ENCODE data around the gene CEP120.

The CEP120 gene

DNA sequence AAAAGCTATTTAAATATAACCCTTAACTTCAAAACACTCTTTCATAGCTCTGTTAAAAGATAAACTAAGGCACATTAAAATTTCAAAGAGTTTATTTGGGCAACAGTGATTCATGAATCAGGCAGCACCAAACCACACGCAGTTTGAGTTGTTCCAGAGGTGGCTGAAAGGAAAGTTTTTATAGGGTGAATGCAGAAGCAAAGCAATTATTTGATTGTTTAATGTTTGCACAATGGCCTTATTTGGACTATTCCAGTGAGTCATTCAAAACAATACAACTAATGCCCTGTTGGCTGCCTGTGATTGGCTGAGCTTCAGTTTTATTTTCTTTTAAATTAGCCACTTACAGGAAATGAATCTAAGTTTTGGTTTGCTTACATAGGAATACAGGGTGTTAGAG, 125.3 kb downstream of the CEP120 start:
- no peak for DNase-seq

DNA sequence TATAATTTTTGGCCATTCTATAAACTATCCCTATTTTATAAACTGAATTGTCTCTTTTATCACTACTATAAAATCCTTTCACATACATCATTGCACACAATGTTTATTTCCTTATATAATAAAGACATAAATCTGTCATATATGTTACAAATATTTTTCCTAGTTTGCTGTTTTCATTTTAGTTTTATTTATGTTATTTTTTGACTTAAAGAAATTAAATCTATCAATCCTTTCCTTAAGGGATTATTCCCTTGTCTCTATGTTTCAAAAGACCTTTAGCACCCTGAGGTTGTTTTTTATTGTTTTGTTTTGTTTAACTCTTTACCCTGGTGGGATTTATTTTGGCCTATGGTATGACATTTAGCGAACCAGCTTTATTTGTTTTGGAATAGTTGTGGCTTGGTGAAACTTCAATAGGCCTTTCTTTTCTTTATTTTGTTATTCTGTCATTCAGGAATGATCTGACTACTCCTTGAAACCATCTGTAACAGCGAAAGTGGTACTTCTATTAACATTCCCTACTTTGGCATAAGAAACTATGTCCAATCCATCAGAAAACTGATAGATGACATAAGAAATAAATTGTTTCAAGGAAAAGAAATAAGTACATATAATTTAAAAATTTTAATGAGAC, 125.9 kb downstream of the CEP120 start:
- no peak for DNase-seq
